Occipital lobe (tissue), 2 donors: ENCODE measurements around the gene MAP1LC3C. TPM values are rescaled to one million over a fixed set of nuclear protein-coding genes. Genes with fewer than 3 reads are reported as not detected.

Experiments used
- DNase-seq: peaks from one replicate; lab custom pipeline; 2025; lab: John Stamatoyannopoulos, UW
- total RNA-seq: library from RNA; depleted of rRNA; stranded (reverse); fragments of >200 nt; gene quantifications from one replicate; pipeline ENCODE4 v1.2.3, GENCODE V29; 2014

MAP1LC3C gene
- 0.78 TPM for total RNA-seq

GRCh38 chr1:241999026-241999425 is at the start of gene MAP1LC3C:
MAP1LC3C (minus strand) TSS chr1:241999098; CDS start chr1:241999008, 90 bp downstream.
- DNase-seq = no peak

- DNase-seq = no peak
Measured at GRCh38 chr1:242043165-242043564, 44.3 kb upstream of the MAP1LC3C start.

- DNase-seq = no peak
Measured at GRCh38 chr1:242034392-242034791, 35.5 kb upstream of the MAP1LC3C start.

- no peak for DNase-seq
Measured at GRCh38 chr1:242033447-242033846, 34.5 kb upstream of the MAP1LC3C start.

DNA sequence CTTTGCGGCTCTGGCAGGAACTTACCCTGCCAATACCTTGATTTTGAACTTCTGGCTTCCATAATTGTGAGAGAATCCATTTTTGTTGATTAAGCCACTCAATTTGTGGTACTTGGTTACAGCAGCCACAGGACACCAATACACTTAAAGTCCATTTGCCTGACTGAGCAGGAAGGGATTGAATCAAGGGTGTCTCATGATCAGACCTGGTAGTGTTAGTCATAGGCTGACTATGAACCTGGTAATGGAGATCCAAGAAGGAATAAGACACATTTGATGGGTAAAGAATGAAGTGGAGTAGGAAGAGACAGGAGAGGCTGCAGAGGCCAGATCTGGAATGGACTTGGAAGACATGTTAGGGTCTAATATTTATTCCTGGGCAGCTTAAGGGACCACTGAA is 31.2 kb upstream of the MAP1LC3C start:
- no peak for DNase-seq

GRCh38 chr1:242025681-242026080 is 26.8 kb upstream of the MAP1LC3C start:
- DNase-seq = no peak

GRCh38 chr1:242023805-242024204 is 24.9 kb upstream of the MAP1LC3C start:
- DNase-seq = no peak

DNA sequence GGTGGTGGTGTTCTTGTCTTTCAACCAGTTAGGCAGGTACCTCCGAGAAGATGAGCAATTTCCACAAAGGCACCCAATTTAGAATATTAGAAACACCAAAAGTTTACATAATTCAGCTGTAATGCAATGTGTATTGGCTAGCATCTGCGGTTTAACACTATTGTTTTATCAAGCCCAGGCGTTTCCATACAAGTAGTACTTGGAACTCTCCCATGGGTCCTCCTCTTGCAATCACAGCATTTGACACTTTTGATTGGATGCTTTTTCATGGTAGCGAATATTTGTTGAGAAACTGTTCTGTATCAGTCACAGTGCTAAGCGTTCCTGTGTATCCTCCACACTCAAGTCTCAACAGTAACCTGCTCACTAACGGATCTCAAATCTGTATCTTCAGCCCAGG is 20.1 kb upstream of the MAP1LC3C start:
- DNase-seq = no peak

- peak; percentile 11 for DNase-seq
Measured at GRCh38 chr1:242017580-242018233, 18.8 kb upstream of the MAP1LC3C start.

- DNase-seq = no peak
Measured at GRCh38 chr1:242016479-242016878, 17.6 kb upstream of the MAP1LC3C start.

GRCh38 chr1:242011894-242012660 is 13.2 kb upstream of the MAP1LC3C start:
- no peak for DNase-seq

- DNase-seq = no peak
Measured at GRCh38 chr1:242008826-242009495, 10.1 kb upstream of the MAP1LC3C start.

DNA sequence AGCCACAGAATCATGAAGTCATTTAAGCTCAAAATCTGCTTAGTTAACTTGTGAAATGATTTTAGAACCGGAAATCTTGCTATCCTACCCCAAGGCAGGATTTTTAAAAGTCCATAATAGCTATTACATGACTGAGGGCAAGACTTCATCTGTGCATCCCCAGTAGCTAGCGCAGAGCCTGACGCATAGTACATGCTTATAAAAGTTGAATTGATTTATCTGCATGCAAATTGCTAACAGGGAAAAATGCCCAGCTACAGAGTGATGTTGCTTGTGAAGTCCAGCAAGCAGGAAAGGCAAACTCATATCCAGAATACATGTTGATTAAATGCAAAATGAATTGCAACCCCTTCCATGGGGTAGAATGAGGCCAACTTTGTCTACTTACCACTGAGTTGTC is 8.1 kb upstream of the MAP1LC3C start:
- DNase-seq = no peak

GRCh38 chr1:242005866-242006535 is 7.1 kb upstream of the MAP1LC3C start:
- no peak for DNase-seq

DNA sequence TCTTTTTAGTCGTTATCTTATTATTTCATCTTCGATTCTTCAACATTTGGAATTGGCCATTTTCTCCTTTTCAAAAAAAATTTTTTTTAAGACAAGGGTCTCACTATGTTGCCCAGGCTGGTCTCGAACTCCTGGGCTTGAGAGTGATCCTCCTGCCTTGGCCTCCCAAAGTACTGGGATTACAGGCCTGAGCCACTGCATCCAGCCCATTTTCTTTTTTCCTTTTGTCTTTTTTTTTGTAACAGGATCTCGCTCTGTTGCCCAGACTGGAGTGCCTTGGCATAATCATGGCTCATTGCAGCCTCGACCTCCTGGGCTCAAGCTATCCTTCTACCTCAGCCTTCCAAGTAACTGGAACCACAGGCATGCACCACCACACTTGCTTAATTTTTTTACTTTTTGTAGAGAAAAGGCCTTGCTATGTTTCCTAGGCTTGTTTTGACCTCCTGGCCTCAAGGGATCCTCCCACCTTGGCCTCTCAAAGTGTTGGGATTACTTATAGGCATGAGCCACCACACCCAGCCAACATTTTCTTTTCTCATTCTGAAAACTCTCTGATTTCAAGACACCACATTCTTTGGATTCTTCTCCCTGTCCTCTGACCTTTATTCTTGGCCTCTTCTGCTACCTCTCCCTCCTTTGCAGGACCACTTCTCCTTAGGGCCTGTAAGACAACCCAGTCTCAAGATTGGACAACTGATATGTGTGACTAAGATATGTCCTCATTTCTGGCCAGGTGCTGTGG is 6.0 kb upstream of the MAP1LC3C start:
- no peak for DNase-seq

GRCh38 chr1:242002510-242002909 is 3.6 kb upstream of the MAP1LC3C start:
- no peak for DNase-seq

DNA sequence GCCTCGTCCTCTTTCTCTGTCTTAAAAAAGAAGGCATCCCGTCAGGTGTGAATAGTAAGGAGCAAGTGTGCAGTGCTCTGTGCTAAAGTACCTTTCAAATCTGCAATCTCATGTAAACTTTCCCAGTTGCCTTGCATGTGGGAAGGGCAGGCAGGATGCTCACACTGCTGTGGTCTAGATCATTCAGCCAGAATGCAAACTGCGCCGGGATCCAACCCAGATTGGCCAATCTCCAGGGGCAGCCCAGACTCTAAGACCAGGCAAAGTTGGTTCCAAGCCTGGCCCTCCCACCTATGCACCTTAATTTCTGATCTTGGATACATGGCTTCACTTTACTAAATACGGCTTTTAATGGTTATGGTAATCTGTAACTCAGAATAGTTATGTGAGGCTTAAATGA is 3.2 kb upstream of the MAP1LC3C start:
- DNase-seq = no peak

DNA sequence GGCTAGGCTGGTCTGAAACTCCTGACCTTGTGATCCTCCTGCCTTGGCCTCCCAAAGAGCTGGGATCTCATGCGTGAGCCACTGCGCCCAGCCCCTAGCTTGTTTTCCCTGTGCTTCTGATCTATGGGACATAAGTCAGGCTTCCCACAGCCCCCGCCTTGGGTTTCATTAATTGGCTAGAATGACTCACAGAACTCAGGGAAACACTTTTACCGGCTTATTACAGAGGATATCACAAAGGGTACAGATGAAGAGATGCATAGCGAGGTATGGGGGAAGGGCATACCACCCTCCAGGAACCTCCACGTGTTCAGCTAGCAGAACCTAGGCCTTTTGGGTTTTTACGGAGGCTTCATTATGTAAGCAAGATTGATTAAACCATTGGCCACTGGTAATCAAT is 1.5 kb upstream of the MAP1LC3C start:
- DNase-seq = no peak

- DNase-seq = peak; percentile 23
Measured at GRCh38 chr1:241998412-241998921, 431 bp downstream of the MAP1LC3C start.

- DNase-seq = no peak
Measured at GRCh38 chr1:241997401-241997998, 1.4 kb downstream of the MAP1LC3C start.

- no peak for DNase-seq
Measured at GRCh38 chr1:241994171-241994570, 4.7 kb downstream of the MAP1LC3C start.
